K562 (cell line): ENCODE data around the gene KIAA0513. TPM values are rescaled to one million over a fixed set of nuclear protein-coding genes. Genes with fewer than 3 reads are reported as not detected.

Experiments used
- CBFB ChIP-seq: sonication (generic); formaldehyde crosslinking; IDR thresholded peaks from 2 replicates; pipeline ENCODE4 v1.4.0; 2020; ENCODE audit warnings: mild to moderate bottlenecking, missing genetic modification reagents
- CREM ChIP-seq: IDR thresholded peaks from 2 replicates; pipeline ENCODE4 v1.6.1; 2014; ENCODE audit warnings: antibody characterized with exemption, low read depth
- FUS ChIP-seq: fragments of 200-400 bp; formaldehyde crosslinking; optimal IDR thresholded peaks from 2 replicates; pipeline ENCODE3; 2017; ENCODE audit warnings: low read depth, low read length
- L3MBTL2 ChIP-seq: fragments of 450-650 bp; IDR thresholded peaks from 2 replicates; pipeline ENCODE4 v1.6.1; 2016; ENCODE audit warnings: mild to moderate bottlenecking, moderate library complexity
- MAZ ChIP-seq, 2 experiments: fragments of 450-650 bp in 1 of 2; sonication (generic) in 1 of 2; formaldehyde crosslinking; IDR thresholded peaks in 1 of 2; conservative IDR thresholded peaks in 1 of 2; 2 replicates each; pipeline versions ENCODE4 v1.4.0 to v1.5.0; 2020; ENCODE audit warnings: mild to moderate bottlenecking in 1 of 2, missing genetic modification reagents in 1 of 2
- MTA1 ChIP-seq: fragments of 450-650 bp; IDR thresholded peaks from 2 replicates; pipeline ENCODE4 v1.6.1; 2017; ENCODE audit warnings: borderline replicate concordance
- MYBL2 ChIP-seq, 2 experiments: fragments of 450-650 bp in 1 of 2; sonication (generic) in 1 of 2; formaldehyde crosslinking in 1 of 2; IDR thresholded peaks; 2 replicates each; pipeline versions ENCODE4 v1.6.1 to v1.8.1; 2017 to 2022; ENCODE audit warnings: borderline replicate concordance in 1 of 2, inconsistent platforms in 1 of 2, low read depth in 1 of 2, mild to moderate bottlenecking in 1 of 2, missing genetic modification reagents in 1 of 2, moderate library complexity in 1 of 2
- MYC ChIP-seq, 2 experiments: fragments of 250-450 bp in 1 of 2; sonication (Bioruptor Pico) in 1 of 2; IDR thresholded peaks; 2 replicates each; pipeline versions ENCODE4 v1.5.1 to v1.6.1; 2012 to 2021; ENCODE audit warnings: low read depth in 2 of 2, borderline replicate concordance in 1 of 2, improper control_type of control experiment in 1 of 2, low read length in 1 of 2, mild to moderate bottlenecking in 1 of 2, moderate library complexity in 1 of 2
- NCOR1 ChIP-seq: fragments of 450-650 bp; IDR thresholded peaks from 2 replicates; pipeline ENCODE4 v1.6.1; 2016; ENCODE audit warnings: mild to moderate bottlenecking, moderate library complexity
- RAD21 ChIP-seq, 2 experiments: fragments of 250-450 bp in 1 of 2; fragments of 450-650 bp in 1 of 2; sonication (Bioruptor Pico) in 1 of 2; formaldehyde crosslinking in 1 of 2; IDR thresholded peaks in 1 of 2; conservative IDR thresholded peaks in 1 of 2; 2 replicates each; pipeline versions ENCODE4 v1.4.0 to v1.8.0; 2020 to 2022; ENCODE audit warnings: mild to moderate bottlenecking in 2 of 2, moderate library complexity in 1 of 2
- SMARCA5 ChIP-seq: fragments of 450-650 bp; IDR thresholded peaks from 2 replicates; pipeline ENCODE4 v1.6.1; 2016
- SRF ChIP-seq, 2 experiments: fragments of 250-450, 450-650 bp in 1 of 2; sonication (Bioruptor Pico) in 1 of 2; sonication (generic) in 1 of 2; formaldehyde crosslinking; IDR thresholded peaks; 2 replicates each; pipeline versions ENCODE4 v1.5.0 to v1.5.1; 2020 to 2022; ENCODE audit warnings: mild to moderate bottlenecking in 1 of 2, missing genetic modification reagents in 1 of 2
- TAF15 ChIP-seq: fragments of 200-400 bp; formaldehyde crosslinking; IDR thresholded peaks from 2 replicates; pipeline ENCODE4 v1.6.1; 2017; ENCODE audit warnings: mild to moderate bottlenecking, low read depth, low read length, moderate library complexity
- TAF7 ChIP-seq: fragments of 450-650 bp; IDR thresholded peaks from 2 replicates; pipeline ENCODE4 v1.6.1; 2016; ENCODE audit warnings: missing genetic modification characterization, missing compliant biosample characterization
- TAF9B ChIP-seq: fragments of 450-650 bp; IDR thresholded peaks from 2 replicates; pipeline ENCODE4 v1.6.1; 2018; ENCODE audit warnings: mild to moderate bottlenecking; ENCODE audit not compliant: partially characterized antibody
- TBL1XR1 ChIP-seq, 2 experiments: IDR thresholded peaks; 2 replicates each; pipeline ENCODE4 v1.6.1; 2012; ENCODE audit warnings: improper control_type of control experiment in 2 of 2, low read length in 2 of 2, mild to moderate bottlenecking in 1 of 2
- XRCC3 ChIP-seq: fragments of 450-650 bp; IDR thresholded peaks from 2 replicates; pipeline ENCODE4 v1.6.1; 2017; ENCODE audit warnings: mild to moderate bottlenecking, moderate library complexity
- ZBTB17 ChIP-seq: fragments of 450-650 bp; formaldehyde crosslinking; IDR thresholded peaks from 2 replicates; pipeline ENCODE4 v1.4.0; 2020; ENCODE audit warnings: mild to moderate bottlenecking
- ZEB2 ChIP-seq: fragments of 450-650 bp; IDR thresholded peaks from 2 replicates; pipeline ENCODE4 v1.6.1; 2016
- ZNF12 ChIP-seq: sonication (generic); formaldehyde crosslinking; IDR thresholded peaks from 2 replicates; pipeline ENCODE4 v1.4.0; 2020; ENCODE audit warnings: mild to moderate bottlenecking, missing genetic modification reagents
- ZNF197 ChIP-seq: fragments of 200-800 bp; sonication (Bioruptor generic); IDR thresholded peaks from 2 replicates; pipeline ENCODE4 v1.6.1; 2016; ENCODE audit warnings: low read depth, missing genetic modification characterization, missing compliant biosample characterization
- ZNF57 ChIP-seq: fragments of 450-650 bp; formaldehyde crosslinking; IDR thresholded peaks from 2 replicates; pipeline ENCODE4 v1.4.0; 2020; ENCODE audit warnings: mild to moderate bottlenecking, moderate library complexity
- ZNF764 ChIP-seq: fragments of 250-450 bp; sonication (Bioruptor Pico); IDR thresholded peaks from 2 replicates; pipeline ENCODE4 v1.4.0; 2020; ENCODE audit warnings: low read depth, mild to moderate bottlenecking, moderate library complexity
- ZSCAN29 ChIP-seq: fragments of 450-650 bp; IDR thresholded peaks from 2 replicates; pipeline ENCODE4 v1.6.1; 2017
- polyA plus RNA-seq, 8 experiments: library from polyadenylated mRNA; depleted of rRNA in 4 of 8; stranded (reverse) in 5 of 8; unstranded in 3 of 8; fragments of >200 nt; fragmentation: Nextera tagmentation in 2 of 8; fragmentation: Illumina TruSeq in 1 of 8; extraction: Ambion mirVana in 2 of 8; extraction: Trizol in 1 of 8; gene quantifications; 2 replicates each; pipeline versions ENCODE4 v1.2.1 to v1.2.3, GENCODE V29; 2011 to 2014; ENCODE audit warnings: inconsistent platforms in 1 of 8, missing spikeins in 1 of 8
- total RNA-seq, 7 experiments: library from RNA; depleted of rRNA in 6 of 7; stranded (reverse); fragments of >200 nt in 6 of 7; fragmentation: Illumina TruSeq in 2 of 7; extraction: Trizol in 2 of 7; gene quantifications; 2 replicates each; pipeline versions ENCODE4 v1.2.1 to v1.2.3, GENCODE V29; 2011 to 2021; ENCODE audit warnings: low replicate concordance in 1 of 7
- TF ChIP-seq, protein P1 (sequence below): sonication (generic); formaldehyde crosslinking; IDR thresholded peaks from 2 replicates; pipeline ENCODE4 v1.8.0; 2022; ENCODE audit warnings: mild to moderate bottlenecking, low read depth, missing genetic modification reagents
- TF ChIP-seq, protein P2 (sequence below): fragments of 450-650 bp; IDR thresholded peaks from 2 replicates; pipeline ENCODE4 v1.7.0; 2016; ENCODE audit warnings: borderline replicate concordance

Gene KIAA0513
- total and polyA plus RNA-seq, 9 of the 15 experiments (the other 6 are each of a cell fraction or from before 2014, with no cell fraction given), result 0.18 to 13.7 (median 10.2) TPM

GRCh38 chr16:85056211-85056748 lies 28.7 kb downstream of the KIAA0513 start (continued):
- TF ChIP-seq TAF7 (tag), result 0 out of 2 replicates have a peak, but pooled peaks have one; percentile 3
- TF ChIP-seq ZBTB17, result 0 out of 2 replicates have a peak, but pooled peaks have one; percentile 26
- no peak; a peak in 1 of 4 replicates for TF ChIP-seq SRF (CRISPR knock-in tag; IDR thresholded peaks at IDR 0.05)
- TF ChIP-seq TAF9B, result no peak
- TF ChIP-seq FUS, result no peak
- TF ChIP-seq CREM, result peak; percentile 28
- TF ChIP-seq ZEB2, result no peak
- TF ChIP-seq TBL1XR1 (IDR thresholded peaks at IDR 0.05; ENCODE audit: low read length in 2 of 2), result no peak
- TF ChIP-seq MYC (IDR thresholded peaks at IDR 0.05; ENCODE audit: low read depth, low read length), result no peak
- TF ChIP-seq MYC (CRISPR knock-in tag; IDR thresholded peaks at IDR 0.05; ENCODE audit: borderline replicate concordance, low read depth), result 0 out of 2 replicates have a peak, but pooled peaks have one; percentile 12
- 0 out of 2 replicates have a peak, but pooled peaks have one; percentile 9 for TF ChIP-seq SMARCA5
- TF ChIP-seq ZNF12, result peak; percentile 50
- TF ChIP-seq ZNF57 (CRISPR knock-in tag), result no peak
- peak; percentile 67; the same call in 1 of the 2 replicates for TF ChIP-seq L3MBTL2
- TF ChIP-seq ZNF764 (CRISPR knock-in tag), result no peak
- no peak for TF ChIP-seq MYBL2 (IDR thresholded peaks at IDR 0.05; ENCODE audit: low read depth)
- TF ChIP-seq MYBL2 (CRISPR knock-in tag; IDR thresholded peaks at IDR 0.05; ENCODE audit: borderline replicate concordance), result no peak
- TF ChIP-seq ZNF197 (CRISPR knock-in tag), result 0 out of 2 replicates have a peak, but pooled peaks have one; percentile 9
- peak; percentile 25 to 41; a peak in 3 of 4 replicates for TF ChIP-seq RAD21 (CRISPR knock-in tag; conservative IDR thresholded peaks at IDR 0.05 in 1 of 2, IDR thresholded peaks at IDR 0.05 in 1 of 2)
- TF ChIP-seq ZSCAN29, result no peak
- TF ChIP-seq, protein P1, sequence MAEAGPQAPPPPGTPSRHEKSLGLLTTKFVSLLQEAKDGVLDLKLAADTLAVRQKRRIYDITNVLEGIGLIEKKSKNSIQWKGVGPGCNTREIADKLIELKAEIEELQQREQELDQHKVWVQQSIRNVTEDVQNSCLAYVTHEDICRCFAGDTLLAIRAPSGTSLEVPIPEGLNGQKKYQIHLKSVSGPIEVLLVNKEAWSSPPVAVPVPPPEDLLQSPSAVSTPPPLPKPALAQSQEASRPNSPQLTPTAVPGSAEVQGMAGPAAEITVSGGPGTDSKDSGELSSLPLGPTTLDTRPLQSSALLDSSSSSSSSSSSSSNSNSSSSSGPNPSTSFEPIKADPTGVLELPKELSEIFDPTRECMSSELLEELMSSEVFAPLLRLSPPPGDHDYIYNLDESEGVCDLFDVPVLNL (CRISPR knock-in tag), result peak; percentile 39; the same call in 1 of the 2 replicates
- no peak for TF ChIP-seq NCOR1
- TF ChIP-seq XRCC3, result no peak
- no peak for TF ChIP-seq MTA1
- TF ChIP-seq MAZ (CRISPR knock-in tag; conservative IDR thresholded peaks at IDR 0.05 in 1 of 2, IDR thresholded peaks at IDR 0.05 in 1 of 2), result 0 out of 4 replicates have a peak, but pooled peaks have one; percentile 9 to 31
- no peak for TF ChIP-seq TAF15
- TF ChIP-seq CBFB (CRISPR knock-in tag), result 0 out of 2 replicates have a peak, but pooled peaks have one; percentile 66
- TF ChIP-seq, protein P2, sequence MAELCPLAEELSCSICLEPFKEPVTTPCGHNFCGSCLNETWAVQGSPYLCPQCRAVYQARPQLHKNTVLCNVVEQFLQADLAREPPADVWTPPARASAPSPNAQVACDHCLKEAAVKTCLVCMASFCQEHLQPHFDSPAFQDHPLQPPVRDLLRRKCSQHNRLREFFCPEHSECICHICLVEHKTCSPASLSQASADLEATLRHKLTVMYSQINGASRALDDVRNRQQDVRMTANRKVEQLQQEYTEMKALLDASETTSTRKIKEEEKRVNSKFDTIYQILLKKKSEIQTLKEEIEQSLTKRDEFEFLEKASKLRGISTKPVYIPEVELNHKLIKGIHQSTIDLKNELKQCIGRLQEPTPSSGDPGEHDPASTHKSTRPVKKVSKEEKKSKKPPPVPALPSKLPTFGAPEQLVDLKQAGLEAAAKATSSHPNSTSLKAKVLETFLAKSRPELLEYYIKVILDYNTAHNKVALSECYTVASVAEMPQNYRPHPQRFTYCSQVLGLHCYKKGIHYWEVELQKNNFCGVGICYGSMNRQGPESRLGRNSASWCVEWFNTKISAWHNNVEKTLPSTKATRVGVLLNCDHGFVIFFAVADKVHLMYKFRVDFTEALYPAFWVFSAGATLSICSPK, result 0 out of 2 replicates have a peak, but pooled peaks have one; percentile 6
